HUES48 (cell line): Measurements from ENCODE around the gene MYH6.

Experiments
- H3K27ac ChIP-seq: one replicate; pipeline ENCODE4 v1.7.0; 2013; ENCODE audit warnings: low read depth, low read length, inconsistent platforms
- H3K27me3 ChIP-seq: 2 replicates; pipeline ENCODE4 v1.6.1; 2013; ENCODE audit warnings: mild to moderate bottlenecking, low read length; ENCODE audit not compliant: control insufficient read depth, insufficient read depth
- H3K36me3 ChIP-seq: 2 replicates; pipeline ENCODE4 v1.6.1; 2013; ENCODE audit warnings: low read length; ENCODE audit not compliant: control insufficient read depth, insufficient read depth
- H3K4me1 ChIP-seq: 2 replicates; pipeline ENCODE4 v1.6.1; 2013; ENCODE audit warnings: mild to moderate bottlenecking, low read length; ENCODE audit not compliant: control insufficient read depth, insufficient read depth
- H3K4me3 ChIP-seq: 2 replicates; pipeline ENCODE4 v1.5.1; 2013; ENCODE audit warnings: mild to moderate bottlenecking, low read depth, low read length
- H3K9ac ChIP-seq: 2 replicates; pipeline ENCODE4 v1.6.1; 2013; ENCODE audit warnings: mild to moderate bottlenecking, low read depth, low read length, moderate library complexity
- H3K9me3 ChIP-seq: 2 replicates; pipeline ENCODE4 v1.6.1; 2013; ENCODE audit warnings: low read length; ENCODE audit not compliant: control insufficient read depth, insufficient read depth

Gene MYH6

DNA sequence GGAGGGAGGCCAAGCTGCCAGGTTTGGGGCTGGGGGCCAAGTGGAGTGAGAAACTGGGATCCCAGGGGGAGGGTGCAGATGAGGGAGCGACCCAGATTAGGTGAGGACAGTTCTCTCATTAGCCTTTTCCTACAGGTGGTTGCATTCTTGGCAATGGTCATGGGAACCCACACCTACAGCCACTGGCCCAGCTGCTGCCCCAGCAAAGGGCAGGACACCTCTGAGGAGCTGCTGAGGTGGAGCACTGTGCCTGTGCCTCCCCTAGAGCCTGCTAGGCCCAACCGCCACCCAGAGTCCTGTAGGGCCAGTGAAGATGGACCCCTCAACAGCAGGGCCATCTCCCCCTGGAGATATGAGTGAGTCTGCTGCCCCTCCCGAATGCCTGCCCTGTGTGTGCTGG is 35.0 kb downstream of the MYH6 start:
- Histone ChIP-seq H3K9ac (no peak overlapping the region), H3K36me3 (no peaks in the 10 kb centered on the region), H3K27me3 (peaks cover 23% of the 10 kb centered on the region), H3K4me1 (no peaks in the 10 kb centered on the region), H3K27ac (no peak overlapping the region), H3K9me3 (no peaks in the 10 kb centered on the region), H3K4me3 (no peak overlapping the region)

DNA sequence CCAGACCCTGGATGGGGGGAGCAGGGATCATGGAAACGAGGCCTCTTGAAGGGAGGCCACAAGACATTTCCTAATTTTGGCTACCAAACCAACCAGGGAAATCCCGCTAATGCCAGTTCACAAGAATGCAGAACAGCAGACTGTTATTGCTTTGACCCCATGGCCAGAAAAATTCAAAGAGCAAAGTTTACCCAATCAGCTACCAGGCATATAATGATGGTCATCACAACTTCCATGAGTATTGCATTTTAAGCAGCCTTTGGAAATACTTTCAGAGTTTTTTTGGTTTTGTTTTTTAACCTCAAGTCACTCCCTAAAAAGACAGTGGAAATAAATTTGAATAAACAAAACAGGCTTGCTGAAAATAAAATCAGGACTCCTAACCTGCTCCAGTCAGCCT is 35.6 kb downstream of the MYH6 start, which contains the start of gene IL25:
IL25 (plus strand) TSS at position 301 of the 400 bp plus-strand sequence.
- no peaks in the 10 kb centered on the region for H3K9me3 ChIP-seq
- no peaks in the 10 kb centered on the region for H3K36me3 ChIP-seq
- H3K4me1 ChIP-seq = no peaks in the 10 kb centered on the region; the same call in 1 of the 2 replicates
- no peak within 1 kb of the TSS for H3K9ac ChIP-seq
- no peak within 1 kb of the TSS for H3K4me3 ChIP-seq
- peaks cover 23% of the 10 kb centered on the region for H3K27me3 ChIP-seq
- H3K27ac ChIP-seq = no peak within 1 kb of the TSS

DNA sequence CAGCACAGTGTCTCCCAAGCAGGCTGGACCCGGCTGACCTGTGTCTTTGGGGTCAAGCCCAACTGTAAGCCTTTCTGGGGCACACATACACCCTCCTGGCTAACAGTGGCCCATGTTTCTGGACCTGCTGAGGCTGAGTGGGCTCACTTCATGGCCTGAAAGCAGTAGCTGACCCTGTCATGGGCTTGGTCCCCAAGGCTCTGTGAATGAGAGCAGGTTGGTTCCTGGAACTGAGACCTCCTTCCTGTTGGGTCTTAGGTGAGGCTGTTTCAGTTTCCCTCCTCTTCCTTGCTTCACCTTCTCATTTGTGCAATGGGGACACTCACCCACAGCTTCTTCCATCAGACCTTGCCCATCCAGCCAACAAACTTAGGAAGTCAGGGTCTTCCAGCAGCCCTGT is 36.2 kb downstream of the MYH6 start:
- Histone ChIP-seq H3K27ac (no peak overlapping the region), H3K9ac (no peak overlapping the region), H3K27me3 (peaks cover 24% of the 10 kb centered on the region), H3K4me3 (no peak overlapping the region), H3K4me1 (peaks cover 6% of the 10 kb centered on the region), H3K9me3 (no peaks in the 10 kb centered on the region), H3K36me3 (no peaks in the 10 kb centered on the region)

- no peaks in the 10 kb centered on the region for H3K36me3 ChIP-seq
- no peak overlapping the region for H3K27ac ChIP-seq
- no peak overlapping the region for H3K9ac ChIP-seq
- no peak overlapping the region for H3K4me3 ChIP-seq
- H3K4me1 ChIP-seq = peaks cover 10% of the 10 kb centered on the region
- H3K9me3 ChIP-seq = no peaks in the 10 kb centered on the region
- H3K27me3 ChIP-seq = peaks cover 24% of the 10 kb centered on the region
These were observed 37.9 kb downstream of the MYH6 start for GRCh38 chr14:23370221-23370620.

GRCh38 chr14:23366426-23366921 is 41.6 kb downstream of the MYH6 start:
- peaks cover 7% of the 10 kb centered on the region; the same call in 1 of the 2 replicates for H3K36me3 ChIP-seq
- H3K27ac ChIP-seq = peak overlapping the region; percentile 83
- H3K4me3 ChIP-seq = peak overlapping the region; percentile 82
- no peak overlapping the region for H3K9ac ChIP-seq
- no peaks in the 10 kb centered on the region for H3K9me3 ChIP-seq
- H3K27me3 ChIP-seq = peaks cover 22% of the 10 kb centered on the region
- H3K4me1 ChIP-seq = peaks cover 25% of the 10 kb centered on the region

DNA sequence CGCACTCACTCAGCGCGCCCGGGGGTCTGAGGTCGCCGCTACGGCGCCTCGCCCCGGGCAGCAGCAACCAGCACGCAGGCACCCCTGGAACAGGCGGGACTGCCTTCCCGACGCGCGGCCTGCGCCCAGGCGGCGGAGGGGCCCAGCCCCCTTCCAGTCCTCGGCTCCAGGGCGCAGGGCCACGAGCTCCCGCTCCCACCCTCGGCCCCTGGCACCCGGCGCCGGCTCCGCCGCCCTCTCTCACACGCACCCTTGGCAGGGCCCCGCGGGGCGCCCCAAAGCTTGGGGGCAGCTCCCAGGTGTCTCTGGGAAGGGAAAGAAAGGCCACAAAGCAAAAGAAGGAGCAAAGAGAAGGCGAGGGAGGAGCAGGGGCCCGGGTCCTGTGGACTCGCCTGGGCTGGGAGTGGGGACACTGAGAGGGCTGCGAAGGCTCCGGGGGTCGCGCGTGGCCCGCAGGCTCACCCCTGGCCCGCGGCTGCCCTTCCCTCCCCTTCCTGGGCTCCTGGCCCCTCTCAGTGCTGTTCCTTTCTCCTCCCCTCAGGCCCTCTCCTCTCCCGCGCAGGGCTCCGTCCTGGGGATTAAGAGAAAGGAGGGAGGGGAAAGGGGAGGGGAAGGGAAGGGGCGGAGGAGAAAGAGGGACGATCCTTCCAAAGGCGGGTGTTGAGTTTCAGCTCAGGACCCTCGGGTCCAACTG is 42.2 kb downstream of the MYH6 start:
- peak overlapping the region; percentile 73 for H3K9ac ChIP-seq
- H3K36me3 ChIP-seq = peaks cover 9% of the 10 kb centered on the region; the same call in 1 of the 2 replicates
- H3K27ac ChIP-seq = peak overlapping the region; percentile 83
- no peaks in the 10 kb centered on the region for H3K9me3 ChIP-seq
- peaks cover 18% of the 10 kb centered on the region for H3K27me3 ChIP-seq
- peak overlapping the region; percentile 82 for H3K4me3 ChIP-seq
- peaks cover 25% of the 10 kb centered on the region for H3K4me1 ChIP-seq

GRCh38 chr14:23365036-23365731 is 42.9 kb downstream of the MYH6 start, which contains the start of gene EFS:
Gene EFS (minus strand): TSS chr14:23365172. CDS start chr14:23365025, 147 bp downstream.
- peaks cover 17% of the 10 kb centered on the region for H3K27me3 ChIP-seq
- peaks cover 10% of the 10 kb centered on the region; the same call in 1 of the 2 replicates for H3K36me3 ChIP-seq
- H3K4me1 ChIP-seq = peaks cover 25% of the 10 kb centered on the region
- peak within 1 kb of the TSS; percentile 73 for H3K9ac ChIP-seq
- peak within 1 kb of the TSS; percentile 82 for H3K4me3 ChIP-seq
- H3K9me3 ChIP-seq = no peaks in the 10 kb centered on the region
- H3K27ac ChIP-seq = peak within 1 kb of the TSS; percentile 83

DNA sequence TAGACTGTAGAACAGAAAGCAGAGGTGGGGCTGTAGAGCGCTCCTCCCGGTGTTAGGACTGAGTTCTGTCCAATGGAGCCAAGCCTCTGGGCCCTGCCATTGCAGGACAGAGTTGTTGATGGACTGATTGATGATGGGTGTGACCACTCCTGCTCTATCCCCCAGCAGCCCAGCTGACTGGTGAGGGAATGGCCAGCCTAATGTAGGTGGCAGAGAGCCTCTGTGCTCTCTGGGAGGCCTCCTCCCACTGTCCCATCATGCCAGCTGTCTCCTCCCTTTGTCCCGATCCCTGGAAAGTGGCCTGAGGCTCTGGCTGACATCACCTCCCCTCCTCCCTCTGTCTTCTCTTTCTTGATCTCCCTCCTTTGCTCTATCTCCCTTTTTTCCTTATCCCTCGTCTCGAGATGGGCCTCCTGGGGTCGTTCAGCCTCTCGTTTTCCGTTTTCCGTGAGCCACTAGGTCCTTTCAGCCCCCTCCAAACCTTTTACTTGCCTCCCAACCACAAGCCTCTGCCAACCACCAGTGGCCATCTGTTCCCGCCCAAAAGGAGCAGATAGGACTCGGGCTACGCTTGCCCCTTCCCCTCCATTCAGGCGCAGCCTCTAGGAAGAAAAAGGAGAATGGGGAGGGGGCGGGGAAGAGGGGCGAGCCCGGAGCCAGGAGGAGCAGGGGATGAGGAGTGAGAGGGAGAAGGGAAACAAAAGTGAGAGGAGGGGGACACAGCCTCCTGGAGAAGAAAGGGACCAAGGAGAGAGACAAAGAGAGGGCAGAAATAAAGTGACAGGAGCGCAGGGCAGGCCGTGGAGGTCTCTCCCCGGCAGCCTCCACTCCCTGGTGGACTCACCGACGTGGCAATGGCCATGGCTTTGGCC is 43.7 kb downstream of the MYH6 start:
- peak overlapping the region; percentile 82 for H3K4me3 ChIP-seq
- H3K9me3 ChIP-seq = no peaks in the 10 kb centered on the region
- H3K27me3 ChIP-seq = peaks cover 17% of the 10 kb centered on the region
- H3K9ac ChIP-seq = peak overlapping the region; percentile 73
- peak overlapping the region; percentile 83 for H3K27ac ChIP-seq
- peaks cover 25% of the 10 kb centered on the region for H3K4me1 ChIP-seq
- H3K36me3 ChIP-seq = peaks cover 17% of the 10 kb centered on the region

DNA sequence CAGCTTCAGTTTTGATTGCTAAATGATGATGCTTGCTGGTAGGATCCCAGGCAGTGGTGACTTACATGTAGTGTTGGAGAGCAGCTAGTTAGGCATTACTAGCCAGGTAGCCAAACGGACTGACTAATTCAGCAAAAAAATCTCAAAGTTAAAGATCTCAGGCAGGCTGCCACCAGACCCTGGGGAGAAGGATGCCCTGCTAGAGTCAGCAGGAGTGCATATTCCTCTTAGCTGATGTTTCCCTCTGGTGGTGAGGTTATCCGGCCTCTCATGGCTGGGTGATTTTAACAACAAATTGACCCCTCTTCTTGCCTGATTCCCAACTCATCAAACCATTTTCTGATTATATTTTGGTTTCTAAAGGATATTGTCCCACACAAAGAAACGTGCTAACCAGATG is 45.9 kb downstream of the MYH6 start:
- Histone ChIP-seq H3K4me3 (no peak overlapping the region), H3K27me3 (peaks cover 2% of the 10 kb centered on the region), H3K9me3 (no peaks in the 10 kb centered on the region), H3K27ac (no peak overlapping the region), H3K36me3 (peaks cover 37% of the 10 kb centered on the region), H3K9ac (no peak overlapping the region), H3K4me1 (peaks cover 23% of the 10 kb centered on the region)

DNA sequence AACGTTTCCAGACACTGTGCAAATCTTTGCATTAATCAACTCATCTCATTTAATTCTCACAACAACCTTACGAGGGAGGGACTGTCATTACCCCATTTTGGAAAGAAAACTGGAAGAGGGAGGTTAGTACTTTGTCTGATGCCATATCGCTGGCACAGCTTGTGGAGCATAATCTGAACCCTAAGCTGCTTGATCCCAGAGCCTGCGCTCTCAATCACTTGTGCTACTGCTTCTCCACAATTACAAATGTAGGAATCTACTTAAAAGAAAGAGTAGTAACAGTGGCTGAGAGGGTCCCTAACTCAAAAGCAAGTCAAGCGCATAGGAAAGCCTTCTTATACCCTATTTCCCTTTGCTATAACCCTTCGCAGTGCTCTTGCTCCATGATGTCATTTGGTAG is 46.3 kb downstream of the MYH6 start:
- H3K27me3 ChIP-seq = no peaks in the 10 kb centered on the region

More for the DNA sequence above, 46.3 kb downstream of the MYH6 start:
- H3K4me3 ChIP-seq = no peak overlapping the region
- no peak overlapping the region for H3K27ac ChIP-seq
- H3K4me1 ChIP-seq = peaks cover 18% of the 10 kb centered on the region
- H3K9ac ChIP-seq = no peak overlapping the region
- no peaks in the 10 kb centered on the region for H3K9me3 ChIP-seq
- H3K36me3 ChIP-seq = peaks cover 41% of the 10 kb centered on the region
